HAP-1 (cell line): ENCODE measurements around the gene WSB1.

Experiments used
- DNase-seq, 2 experiments: peaks; one replicate each; pipeline ENCODE4 v3.0.0-alpha.2; 2016 to 2020; ENCODE audit warnings: low spot score in 2 of 2
- H3K27me3 ChIP-seq: fragments of 250-450 bp; sonication (Bioruptor Pico); 2 replicates; pipeline ENCODE4 v1.5.1; 2020; ENCODE audit warnings: low read depth, mild to moderate bottlenecking, moderate library complexity
- H3K36me3 ChIP-seq: fragments of 250-450 bp; sonication (Bioruptor Pico); replicated peaks from 2 replicates; pipeline ENCODE4 v1.5.1; 2020; ENCODE audit warnings: mild to moderate bottlenecking
- H3K4me1 ChIP-seq: fragments of 250-450 bp; sonication (Bioruptor Pico); 2 replicates; pipeline ENCODE4 v1.5.1; 2020; ENCODE audit warnings: mild to moderate bottlenecking
- H3K4me3 ChIP-seq: fragments of 250-450 bp; sonication (Bioruptor Pico); 2 replicates; pipeline ENCODE4 v1.5.1; 2020; ENCODE audit warnings: mild to moderate bottlenecking, moderate library complexity
- H3K9me3 ChIP-seq: fragments of 250-450 bp; sonication (Bioruptor Pico); 2 replicates; pipeline ENCODE4 v1.5.1; 2020; ENCODE audit warnings: mild to moderate bottlenecking, moderate library complexity
- in situ Hi-C: fragments of 300-500 bp; cut with MboI; formaldehyde crosslinking; loops from 3 replicates; pipeline ENCODE4 v1.14.3; 2020; ENCODE audit warnings: low sequenced_read_pairs, inconsistent platforms, mixed read lengths

Gene WSB1

DNA sequence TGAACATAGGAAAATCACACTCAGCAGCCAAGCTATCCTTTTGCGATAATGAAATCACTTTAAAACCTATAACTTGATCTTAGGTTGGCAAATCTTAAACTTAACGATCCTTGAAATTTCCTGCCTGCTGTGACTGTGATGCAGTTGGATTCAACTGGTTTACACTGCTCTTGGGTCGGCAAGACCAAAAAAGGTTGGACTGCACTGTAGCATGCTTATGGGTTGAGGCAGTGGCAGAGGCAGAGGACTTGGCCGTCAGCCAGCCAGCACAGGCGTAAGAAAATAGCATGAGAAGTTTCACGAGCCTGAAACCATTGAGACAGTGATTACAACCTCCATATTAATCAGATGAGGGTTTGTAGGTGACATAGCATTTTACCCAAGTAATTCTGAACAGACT is 21.4 kb downstream of the WSB1 start:
- H3K4me3 ChIP-seq = no peak overlapping the region
- peaks cover 78% of the 10 kb centered on the region for H3K36me3 ChIP-seq
- no peaks in the 10 kb centered on the region for H3K9me3 ChIP-seq
- H3K27me3 ChIP-seq = no peaks in the 10 kb centered on the region
- in situ Hi-C loops = no loop called here
- H3K4me1 ChIP-seq = no peaks in the 10 kb centered on the region
- no peak for DNase-seq

DNA sequence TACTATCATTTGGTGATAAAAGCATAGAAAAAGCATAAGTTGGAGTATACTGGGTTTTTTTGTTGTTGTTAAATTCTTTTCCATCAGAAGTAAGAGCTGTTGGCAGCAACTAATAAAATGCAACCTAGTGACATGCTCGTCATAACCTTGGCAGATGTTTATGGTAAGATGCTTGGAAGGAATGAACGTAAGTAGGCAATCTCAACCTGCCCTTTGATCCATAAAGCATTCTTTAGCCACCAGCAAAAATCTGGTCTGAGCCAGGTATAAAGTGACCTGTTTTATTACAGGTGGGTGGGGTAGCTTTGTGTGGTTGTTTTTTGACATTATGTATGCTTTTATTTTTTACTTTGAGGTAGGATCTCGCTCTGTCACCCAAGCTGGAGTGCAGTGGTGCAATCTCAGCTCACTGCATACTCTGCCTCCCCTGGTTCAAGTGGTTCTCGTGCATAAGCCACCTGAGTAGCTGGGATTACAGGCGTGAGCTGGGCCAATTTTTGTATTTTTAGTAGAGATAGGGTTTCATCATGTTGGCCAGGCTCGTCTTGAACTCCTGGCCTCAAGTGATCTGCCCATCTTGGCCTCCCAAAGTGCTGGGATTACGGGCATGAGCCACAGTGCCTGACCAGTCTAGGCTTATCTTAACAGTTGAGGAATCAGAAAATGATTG is 22.0 kb downstream of the WSB1 start:
- in situ Hi-C loops = no loop called here

DNA sequence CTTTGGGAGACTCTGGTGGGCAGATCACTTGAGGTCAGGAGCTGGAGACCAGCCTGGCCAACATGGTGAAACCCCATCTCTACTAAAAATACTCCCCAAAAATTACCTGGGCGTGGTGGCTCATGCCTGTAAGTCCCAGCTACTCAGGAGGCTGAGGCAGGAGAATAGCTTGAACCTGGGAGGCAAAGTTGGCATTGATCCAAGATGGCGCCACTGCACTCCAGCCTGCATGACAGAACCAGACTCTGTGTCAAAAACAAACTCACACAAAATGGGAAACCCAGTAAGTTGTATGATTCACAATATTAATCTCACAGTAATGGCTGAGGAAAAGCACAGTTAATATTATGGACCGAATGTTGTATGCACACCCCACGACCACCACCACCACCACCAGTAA is 24.3 kb downstream of the WSB1 start:
- Histone ChIP-seq H3K9me3 (no peaks in the 10 kb centered on the region), H3K36me3 (peaks cover 49% of the 10 kb centered on the region), H3K4me3 (no peak overlapping the region), H3K4me1 (no peaks in the 10 kb centered on the region), H3K27me3 (no peaks in the 10 kb centered on the region)
- DNase-seq = no peak
- in situ Hi-C loops = no loop called here

More for the DNA sequence above, 22.0 kb downstream of the WSB1 start:
- Histone ChIP-seq H3K36me3 (peaks cover 72% of the 10 kb centered on the region), H3K4me3 (no peak overlapping the region), H3K4me1 (no peaks in the 10 kb centered on the region), H3K9me3 (no peaks in the 10 kb centered on the region), H3K27me3 (no peaks in the 10 kb centered on the region)
- no peak for DNase-seq

DNA sequence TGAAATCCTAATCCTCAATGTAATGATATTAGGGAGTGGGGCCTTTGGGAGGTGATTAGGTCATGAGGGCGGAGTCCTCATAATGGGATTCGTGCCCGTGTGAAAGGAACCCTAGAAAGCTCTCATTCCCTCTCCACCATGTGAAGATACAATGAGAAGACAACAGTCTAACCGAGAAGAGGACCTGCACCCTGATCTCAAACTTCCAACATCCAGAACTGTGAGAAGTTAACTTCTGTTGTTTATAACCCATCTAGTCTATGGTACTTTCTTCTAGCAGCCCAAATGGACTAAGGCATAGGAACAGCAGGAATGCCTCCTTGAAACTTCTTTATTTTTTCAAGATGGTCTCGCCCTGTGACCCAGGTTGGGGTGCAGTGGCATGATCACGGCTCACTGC is 24.7 kb downstream of the WSB1 start:
- in situ Hi-C loops = no loop called here
- Histone ChIP-seq H3K4me3 (no peak overlapping the region), H3K36me3 (peaks cover 45% of the 10 kb centered on the region), H3K27me3 (no peaks in the 10 kb centered on the region), H3K9me3 (no peaks in the 10 kb centered on the region), H3K4me1 (no peaks in the 10 kb centered on the region)
- no peak for DNase-seq

DNA sequence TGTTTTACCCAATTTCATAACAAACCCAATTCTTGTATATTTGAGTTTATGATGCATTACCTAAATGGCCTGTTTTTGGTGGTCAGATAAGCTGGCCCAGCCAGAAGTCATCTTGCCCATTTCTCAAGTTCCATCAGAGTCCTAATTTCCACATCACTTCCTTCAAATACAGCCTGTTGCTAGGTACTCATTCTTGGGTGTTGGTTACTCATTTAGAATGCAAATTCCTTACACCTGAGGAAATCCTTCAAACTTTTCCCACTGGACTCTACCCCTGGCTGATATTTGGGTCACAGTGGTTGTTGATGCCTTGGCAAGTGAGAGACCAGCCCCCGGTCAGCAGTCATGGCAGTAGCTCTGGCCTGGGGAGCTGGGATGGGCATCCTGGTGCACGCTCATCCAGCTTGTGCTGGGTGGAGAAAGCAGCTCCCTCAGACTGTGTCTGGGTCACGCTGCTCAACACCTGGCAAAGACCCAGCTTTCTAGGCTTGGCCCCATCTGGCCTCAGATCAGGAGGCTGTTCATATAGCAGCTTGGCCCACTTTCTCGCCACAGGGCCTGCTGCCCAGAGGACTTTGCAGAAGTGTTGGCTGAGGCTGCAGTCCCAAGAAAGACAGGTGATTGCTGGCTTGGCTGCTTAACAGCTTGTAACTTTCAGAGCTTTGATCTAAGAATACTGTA is 25.8 kb downstream of the WSB1 start:
- H3K4me3 ChIP-seq = no peak overlapping the region
- no peak for DNase-seq
- H3K4me1 ChIP-seq = no peaks in the 10 kb centered on the region
- no peaks in the 10 kb centered on the region for H3K27me3 ChIP-seq
- no peaks in the 10 kb centered on the region for H3K9me3 ChIP-seq
- in situ Hi-C loops = no loop called here
- peaks cover 35% of the 10 kb centered on the region for H3K36me3 ChIP-seq

DNA sequence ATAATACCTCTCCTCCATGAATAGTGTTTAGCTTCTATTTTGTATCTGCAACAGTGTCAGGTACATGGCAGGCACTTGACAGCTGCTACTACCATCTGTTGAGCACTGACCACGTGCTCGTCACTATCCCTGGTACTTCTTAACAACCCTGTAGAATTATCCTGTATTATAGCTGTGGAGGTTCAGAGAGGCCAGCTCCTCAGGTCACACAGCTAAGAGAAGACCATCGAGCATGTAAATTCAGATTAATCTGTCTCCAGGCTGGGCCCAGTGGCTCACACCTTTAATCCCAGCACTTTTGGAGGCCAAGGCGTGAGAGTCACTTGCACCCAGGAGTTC is 26.3 kb downstream of the WSB1 start:
- in situ Hi-C loops = no loop called here
- Histone ChIP-seq H3K9me3 (no peaks in the 10 kb centered on the region), H3K4me1 (no peaks in the 10 kb centered on the region), H3K27me3 (no peaks in the 10 kb centered on the region), H3K4me3 (no peak overlapping the region), H3K36me3 (peaks cover 30% of the 10 kb centered on the region)
- DNase-seq = no peak

DNA sequence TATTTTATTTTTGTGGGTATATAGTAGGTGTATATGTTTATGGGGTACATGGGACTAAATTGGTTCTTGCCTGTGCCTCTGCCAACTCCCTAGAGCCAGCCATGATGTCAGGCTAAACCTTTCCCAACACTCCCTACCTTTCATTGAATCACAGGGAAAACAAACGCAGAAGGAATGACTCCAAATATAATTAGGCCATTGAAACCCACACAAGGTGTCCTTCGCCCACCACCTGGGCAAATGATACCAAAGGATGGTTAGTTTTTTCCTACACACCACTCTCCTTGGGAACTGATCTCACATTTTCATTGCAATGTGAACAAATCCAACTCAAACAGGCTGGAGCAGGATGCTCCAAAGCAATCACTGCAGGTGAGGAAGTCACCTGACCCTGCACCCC is 27.5 kb downstream of the WSB1 start:
- DNase-seq = no peak
- Histone ChIP-seq H3K36me3 (peaks cover 18% of the 10 kb centered on the region), H3K4me3 (no peak overlapping the region), H3K4me1 (no peaks in the 10 kb centered on the region), H3K27me3 (no peaks in the 10 kb centered on the region), H3K9me3 (no peaks in the 10 kb centered on the region)
- in situ Hi-C loops = no loop called here

DNA sequence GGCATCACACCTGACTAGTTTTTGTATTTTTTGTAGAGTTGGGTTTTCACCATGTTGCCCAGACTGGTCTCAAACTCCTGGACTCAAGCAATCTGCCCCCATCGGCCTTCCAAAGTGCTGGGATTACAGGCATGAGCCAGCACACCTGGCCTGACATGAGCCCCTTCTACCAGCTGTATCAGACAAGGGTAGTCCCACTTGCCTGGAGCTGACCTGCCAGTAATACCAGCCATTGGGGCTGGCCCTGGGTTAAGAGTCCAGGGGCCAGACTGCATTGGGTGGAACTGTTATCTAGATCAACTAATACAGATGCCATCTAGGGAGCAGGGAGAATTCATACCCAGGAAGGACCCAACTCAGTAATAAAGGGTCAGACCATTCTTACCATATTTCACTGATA is 28.1 kb downstream of the WSB1 start:
- in situ Hi-C loops = no loop called here
- no peaks in the 10 kb centered on the region for H3K9me3 ChIP-seq
- H3K27me3 ChIP-seq = no peaks in the 10 kb centered on the region
- no peak overlapping the region for H3K4me3 ChIP-seq
- H3K36me3 ChIP-seq = peaks cover 11% of the 10 kb centered on the region
- H3K4me1 ChIP-seq = no peaks in the 10 kb centered on the region
- no peak for DNase-seq

DNA sequence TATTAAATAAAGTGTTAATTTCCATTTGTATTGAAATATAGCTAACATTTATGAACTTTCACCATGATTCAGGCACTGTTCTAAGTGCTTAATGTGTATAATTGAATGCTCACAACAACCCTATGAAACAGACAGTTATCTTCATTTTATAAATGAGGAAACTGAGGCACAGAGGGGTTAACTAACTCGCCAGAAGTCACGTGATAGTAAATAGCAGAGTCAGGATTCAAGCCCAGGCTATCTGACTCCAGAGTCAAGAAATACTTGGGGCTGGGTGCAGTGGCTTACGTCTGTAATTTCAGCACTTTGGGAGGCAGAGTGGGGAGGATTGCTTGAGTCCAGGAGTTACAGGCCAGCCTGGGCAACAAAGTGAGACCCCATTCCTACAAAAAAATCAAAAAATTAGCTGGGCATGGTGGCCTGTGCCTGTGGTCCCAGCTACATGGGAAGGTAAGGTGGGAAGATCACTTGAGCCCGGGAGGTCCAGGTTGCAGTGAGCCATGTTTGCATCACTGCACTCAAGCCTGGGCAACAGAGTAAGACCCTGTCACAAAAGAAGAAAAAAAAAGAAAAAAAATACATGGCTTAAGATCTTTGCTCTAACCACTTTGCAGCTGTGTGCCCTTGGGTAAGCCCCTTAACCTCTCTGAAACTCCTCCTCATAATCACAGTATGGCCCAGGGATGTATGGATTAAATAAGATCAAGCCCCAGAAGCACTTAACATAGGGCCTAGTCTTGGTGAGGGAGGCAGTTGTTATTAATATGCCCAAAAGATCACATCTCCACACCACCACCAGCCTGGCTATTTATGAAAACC is 29.0 kb downstream of the WSB1 start:
- Histone ChIP-seq H3K4me1 (no peaks in the 10 kb centered on the region), H3K36me3 (peaks cover 10% of the 10 kb centered on the region), H3K27me3 (no peaks in the 10 kb centered on the region), H3K9me3 (no peaks in the 10 kb centered on the region), H3K4me3 (no peak overlapping the region)
- in situ Hi-C loops = no loop called here
- DNase-seq = no peak

DNA sequence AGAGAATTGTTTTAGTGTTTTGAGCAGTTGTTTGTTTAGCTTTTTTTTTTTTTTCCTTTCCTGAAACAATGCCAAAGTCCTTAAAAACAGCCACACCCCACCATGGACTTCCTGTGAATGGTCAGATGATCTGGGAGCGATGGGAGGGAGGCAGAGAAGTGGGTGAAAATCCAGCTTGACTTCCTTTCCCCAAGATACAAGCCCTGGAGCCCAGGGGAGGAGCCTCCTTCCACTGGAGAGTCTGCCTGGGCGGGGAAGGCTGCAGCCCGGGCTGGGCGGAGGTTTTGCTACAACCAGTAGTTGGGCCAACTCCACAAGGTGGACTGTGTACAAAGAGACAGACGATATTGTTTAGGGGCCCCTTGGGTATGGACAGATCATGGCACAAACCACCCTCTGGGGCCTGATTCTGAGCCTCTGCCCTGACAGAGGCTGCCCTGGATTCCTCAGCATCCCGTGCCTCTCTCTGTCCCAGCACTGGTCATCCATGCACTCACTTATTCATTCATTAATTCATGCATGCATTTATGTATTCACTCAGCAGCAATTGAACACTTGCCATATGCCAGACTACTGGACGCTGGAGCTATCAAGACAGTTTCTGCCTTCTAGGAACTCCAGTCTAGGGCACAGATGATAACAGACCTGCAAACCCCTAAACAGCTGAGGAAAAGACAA is 29.8 kb downstream of the WSB1 start:
- Histone ChIP-seq H3K27me3 (no peaks in the 10 kb centered on the region), H3K4me3 (no peak overlapping the region), H3K9me3 (no peaks in the 10 kb centered on the region), H3K36me3 (peaks cover 3% of the 10 kb centered on the region), H3K4me1 (no peaks in the 10 kb centered on the region)
- DNase-seq = peak in 1 of 2 experiments; percentile 48
- in situ Hi-C loops = no loop called here

DNA sequence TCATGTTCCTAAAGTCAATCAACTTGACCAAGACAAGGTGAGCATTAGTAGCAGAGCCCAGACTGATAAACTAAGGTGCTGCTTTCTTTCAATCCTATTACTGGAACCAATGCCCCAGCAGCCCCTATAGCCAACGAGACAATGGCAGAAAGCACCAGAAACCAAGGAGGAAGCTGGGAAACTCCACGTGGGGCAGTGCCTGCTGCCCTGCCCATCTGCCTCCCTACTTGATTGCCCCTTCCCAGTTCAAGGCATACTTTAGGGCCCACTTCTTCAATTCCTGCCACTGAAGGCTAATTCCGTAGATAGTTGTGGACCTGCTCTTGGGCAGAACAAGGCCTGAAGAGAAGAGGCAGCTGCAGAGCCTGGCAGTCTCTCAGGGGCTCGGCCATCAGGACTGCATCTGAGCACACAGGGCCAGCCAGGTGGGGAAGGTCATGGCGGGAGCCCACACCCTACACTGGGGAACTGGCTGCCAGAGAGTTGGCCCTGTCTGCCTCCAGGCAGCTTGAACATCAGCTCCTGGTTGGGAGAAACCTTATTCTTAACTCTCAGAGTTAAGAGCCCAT is 30.9 kb downstream of the WSB1 start:
- H3K9me3 ChIP-seq = no peaks in the 10 kb centered on the region
- no peaks in the 10 kb centered on the region for H3K36me3 ChIP-seq
- no peak for DNase-seq
- no peaks in the 10 kb centered on the region for H3K27me3 ChIP-seq
- no peak overlapping the region for H3K4me3 ChIP-seq
- in situ Hi-C loops = no loop called here
- no peaks in the 10 kb centered on the region for H3K4me1 ChIP-seq

DNA sequence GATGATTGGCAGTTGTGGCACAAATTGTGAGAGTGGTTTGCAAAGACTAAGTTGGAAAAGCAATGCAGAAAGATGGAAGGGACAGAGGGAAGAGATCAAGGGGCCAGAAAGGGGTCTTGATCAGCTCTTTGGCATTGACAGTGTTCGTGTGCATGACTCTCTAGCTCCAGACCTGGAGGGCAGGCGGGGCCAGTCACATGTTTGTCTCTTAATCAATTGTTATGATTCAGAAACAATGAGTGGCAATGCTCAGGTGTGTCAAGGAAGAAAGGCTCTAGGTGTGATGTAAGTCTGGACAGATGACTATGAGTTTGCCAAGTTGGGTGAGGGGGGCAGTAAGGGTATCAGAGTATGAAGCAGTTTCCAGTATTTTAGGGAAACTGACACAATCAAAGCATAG is 32.1 kb downstream of the WSB1 start:
- Histone ChIP-seq H3K9me3 (no peaks in the 10 kb centered on the region), H3K27me3 (no peaks in the 10 kb centered on the region), H3K4me1 (no peaks in the 10 kb centered on the region), H3K4me3 (no peak overlapping the region), H3K36me3 (no peaks in the 10 kb centered on the region)
- no peak for DNase-seq
- in situ Hi-C loops = no loop called here

DNA sequence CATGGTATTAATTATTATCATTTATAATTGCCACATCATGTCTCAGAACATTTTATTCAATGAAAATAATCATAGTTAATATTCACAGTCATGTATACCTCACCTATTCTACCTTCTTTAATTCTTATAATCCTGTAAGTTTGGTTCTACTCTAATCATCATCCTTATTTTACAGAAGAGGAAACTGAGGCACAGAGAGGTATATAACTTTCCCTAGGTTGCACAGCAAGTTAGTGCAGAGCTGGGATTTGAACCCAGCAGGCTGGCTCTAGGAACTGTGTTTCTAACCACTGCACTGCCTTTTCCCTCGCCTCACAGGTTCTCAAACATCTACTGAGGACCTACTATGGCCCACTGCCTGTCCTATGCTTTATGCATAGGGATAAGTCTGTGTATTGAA is 32.7 kb downstream of the WSB1 start:
- no peak overlapping the region for H3K4me3 ChIP-seq
- no peaks in the 10 kb centered on the region for H3K36me3 ChIP-seq
- H3K4me1 ChIP-seq = no peaks in the 10 kb centered on the region
- in situ Hi-C loops = no loop called here
- no peaks in the 10 kb centered on the region for H3K27me3 ChIP-seq
- DNase-seq = no peak
- H3K9me3 ChIP-seq = no peaks in the 10 kb centered on the region
